ENCODE data around the gene GGTLC2. TPM values are rescaled to one million over a fixed set of nuclear protein-coding genes. Genes with fewer than 3 reads are reported as not detected.

GGTLC2 gene
- total RNA-seq (2022; extraction: Qiagen RNA extraction): not detected in 5 replicates

DNA sequence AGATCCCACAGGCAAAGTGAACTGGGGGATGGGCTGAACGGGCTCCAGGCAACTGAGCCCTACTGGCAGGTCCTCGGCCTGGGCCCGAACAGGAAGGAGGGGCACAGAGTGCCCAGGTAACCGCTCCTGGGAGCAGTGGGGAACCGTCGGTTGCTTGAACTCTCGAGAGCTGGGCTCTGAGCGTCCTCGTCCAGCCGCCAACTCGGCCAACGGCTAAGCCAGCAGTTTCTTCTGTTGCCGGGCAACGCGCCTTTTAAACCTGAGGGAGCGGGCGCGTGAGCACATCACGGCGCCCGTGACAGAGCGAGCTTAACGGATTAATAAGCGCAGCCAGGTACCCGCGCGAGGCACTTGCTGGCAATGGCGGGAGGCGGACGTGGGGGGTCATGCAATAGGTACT, at the start of gene GGTLC2:
TSS of gene GGTLC2 (plus strand) at position 301 of the 400 bp plus-strand sequence. CDS start 1,732 bp downstream, outside the sequence.

Other genes starting within 250 kb of the GGTLC2 start
- gene ZNF280B, start 135.9 kb upstream of the GGTLC2 start, total RNA-seq (2022; extraction: Qiagen RNA extraction): 1.2 to 1.8 TPM (median 1.4 TPM) in 5 replicates
- 3.0 to 3.7 TPM (median 3.4 TPM) in 5 replicates for gene ZNF280A, start 124.3 kb upstream of the GGTLC2 start, total RNA-seq (2022; extraction: Qiagen RNA extraction)
- gene PRAME, start 85.3 kb upstream of the GGTLC2 start, total RNA-seq (2022; extraction: Qiagen RNA extraction): 94.6 to 117 TPM (median 102 TPM) in 5 replicates
- gene IGLL5, start 243.2 kb downstream of the GGTLC2 start, total RNA-seq (2022; extraction: Qiagen RNA extraction): not detected in 5 replicates

Data from A549 treated with Hydrocortisone at 1 μM for 4 hours (cell line).